Naive thymus-derived CD8-positive, alpha-beta T cell (primary cell): Measurements from ENCODE around the gene ZBTB48. TPM values are rescaled to one million over a fixed set of nuclear protein-coding genes. Genes with fewer than 3 reads are reported as not detected.

Experiments used
- ATAC-seq, 2 donors: fragments of 150-1000 bp; cut with Tn5 transposase in 1 of 2; sonication (Bioruptor Pico), chemical (Tn5 transposase) in 1 of 2; 1 replicate in 1 of 2; 2 replicates in 1 of 2; pipeline ENCODE4 v1.10.0; 2021; ENCODE audit warnings: mild to moderate bottlenecking in 2 of 2, moderate library complexity in 2 of 2
- POLR2A ChIA-PET: fragments of 350-600 bp; sonication (Branson Sonifier 250); formaldehyde crosslinking; loops from one replicate; lab custom pipeline; 2021; ENCODE audit warnings: antibody characterized with exemption; lab: Charles Lee
- DNase-seq, 10 donors: peaks; one replicate each; pipeline versions ENCODE4 v3.0.0 to v3.0.0-alpha.2; 2020 to 2022
- H3K27ac Mint-ChIP-seq, 10 donors: one replicate each; pipeline ENCODE4 v1.8.0; 2020 to 2022; ENCODE audit warnings: mild to moderate bottlenecking in 10 of 10, mixed read lengths in 10 of 10, moderate library complexity in 4 of 10, inconsistent platforms in 1 of 10
- H3K27me3 Mint-ChIP-seq, 5 donors: one replicate each; pipeline ENCODE4 v1.8.0; 2021 to 2022; ENCODE audit warnings: mixed read lengths in 5 of 5
- H3K36me3 Mint-ChIP-seq, 3 donors: one replicate each; pipeline ENCODE4 v1.8.0; 2020 to 2022; ENCODE audit warnings: mixed read lengths in 3 of 3, mild to moderate bottlenecking in 2 of 3, inconsistent platforms in 1 of 3
- H3K4me1 Mint-ChIP-seq, 4 donors: one replicate each; pipeline ENCODE4 v1.8.0; 2021 to 2022; ENCODE audit warnings: mixed read lengths in 4 of 4
- H3K4me3 Mint-ChIP-seq, 10 donors: one replicate each; pipeline ENCODE4 v1.8.0; 2020 to 2022; ENCODE audit warnings: mild to moderate bottlenecking in 10 of 10, mixed read lengths in 10 of 10, moderate library complexity in 6 of 10, inconsistent platforms in 1 of 10
- H3K9me3 Mint-ChIP-seq, 9 donors: one replicate each; pipeline ENCODE4 v1.8.0; 2020 to 2022; ENCODE audit warnings: mixed read lengths in 9 of 9, mild to moderate bottlenecking in 3 of 9, inconsistent platforms in 1 of 9, moderate library complexity in 1 of 9
- polyA plus RNA-seq, 3 donors: library from polyadenylated mRNA; unstranded; fragments of 300-500 nt; fragmentation: Illumina TruSeq; gene quantifications; one replicate each; pipeline ENCODE4 v1.2.3, GENCODE V29; 2021
- total RNA-seq, 8 experiments: library from RNA in 2 of 8; stranded (reverse) in 2 of 8; gene quantifications; one replicate each; pipeline ENCODE4 v1.2.3 and lab custom pipeline; 2021 to 2026

ZBTB48 gene
- total and polyA plus RNA-seq, 5 experiments from 2014 or later, result 9.8 to 73.2 (median 30.0) TPM

- Mint-ChIP-seq H3K4me1 (peaks cover 13 to 43% (median 39%) of the 10 kb centered on the region in 4 donors), H3K36me3 (peaks cover 0 to 11% (median 4%) of the 10 kb centered on the region in 3 donors), H3K9me3 (no peaks in the 10 kb centered on the region), H3K4me3 (peak within 1 kb of the TSS; percentile 96 to 99 (median 99)), H3K27ac (peak within 1 kb of the TSS; percentile 95 to 99 (median 98)), H3K27me3 (no peaks in the 10 kb centered on the region)
- POLR2A ChIA-PET, result interaction anchor here (0.5 to 7.9 kb wide), 19 partner anchors 11 to 371 kb away, joined by 3 to 156 read pairs (median 7); partner anchors contain the start of genes CAMTA1, NOL9, PHF13 and PLEKHG5
- DNase-seq, result peak; percentile 72 to 90 (median 81)
- ATAC-seq, result peak; percentile 52 to 62
Measured at GRCh38 chr1:6602669-6603237, 23.0 kb downstream of the ZBTB48 start, which contains the start of gene KLHL21. KLHL21 (minus strand) TSS chr1:6602869; CDS start chr1:6602817, 52 bp downstream.

GRCh38 chr1:6603238-6603914 is 23.6 kb downstream of the ZBTB48 start:
- H3K4me1 Mint-ChIP-seq, result peaks cover 13 to 39% (median 36%) of the 10 kb centered on the region in 4 donors
- peak; percentile 47 to 57 for ATAC-seq
- POLR2A ChIA-PET, result interaction anchor here (0.9 to 7.9 kb wide), 16 partner anchors 10 to 182 kb away, joined by 3 to 156 read pairs (median 8); partner anchors contain the start of genes CAMTA1, NOL9, PHF13 and PLEKHG5
- H3K36me3 Mint-ChIP-seq, result peaks cover 0 to 6% (median 2%) of the 10 kb centered on the region in 3 donors
- no peaks in the 10 kb centered on the region for H3K27me3 Mint-ChIP-seq
- DNase-seq, result peak in 9 of 10 donors; percentile 45 to 79 (median 73)
- no peaks in the 10 kb centered on the region for H3K9me3 Mint-ChIP-seq
- H3K4me3 Mint-ChIP-seq, result peak overlapping the region; percentile 88 to 96 (median 89)
- H3K27ac Mint-ChIP-seq, result peak overlapping the region; percentile 94 to 99 (median 98)

GRCh38 chr1:6603915-6604558 is 24.2 kb downstream of the ZBTB48 start:
- DNase-seq (no peak), ATAC-seq (no peak)
- POLR2A ChIA-PET, result interaction anchor here (0.9 to 7.9 kb wide), 15 partner anchors 10 to 181 kb away, joined by 3 to 156 read pairs (median 10); partner anchors contain the start of genes CAMTA1, NOL9, PHF13 and PLEKHG5
- Mint-ChIP-seq H3K36me3 (no peaks in the 10 kb centered on the region), H3K27me3 (no peaks in the 10 kb centered on the region), H3K4me3 (peak overlapping the region; percentile 88 to 96 (median 89)), H3K27ac (peak overlapping the region; percentile 94 to 99 (median 98)), H3K9me3 (no peaks in the 10 kb centered on the region), H3K4me1 (peaks cover 13 to 34% (median 32%) of the 10 kb centered on the region in 4 donors)

- H3K27ac Mint-ChIP-seq, result peak overlapping the region; percentile 40 to 98 (median 90)
- H3K27me3 Mint-ChIP-seq, result no peaks in the 10 kb centered on the region
- ATAC-seq, result peak; percentile 34 to 51
- peak overlapping the region; percentile 84 to 96 (median 93) for H3K4me3 Mint-ChIP-seq
- no peaks in the 10 kb centered on the region for H3K9me3 Mint-ChIP-seq
- POLR2A ChIA-PET, result interaction anchor here (0.7 to 10.0 kb wide), 4 partner anchors 11 to 150 kb away, joined by 3 to 156 read pairs (median 4); partner anchors contain the start of genes KLHL21 and ZBTB48
- peaks cover 11 to 40% (median 24%) of the 10 kb centered on the region in 4 donors for H3K4me1 Mint-ChIP-seq
- H3K36me3 Mint-ChIP-seq, result no peaks in the 10 kb centered on the region
- DNase-seq, result peak in 3 of 10 donors; percentile 15 to 28 (median 15)
Measured at GRCh38 chr1:6612641-6613360, 33.0 kb downstream of the ZBTB48 start.

GRCh38 chr1:6613361-6614018 is 33.7 kb downstream of the ZBTB48 start, which contains the start of gene PHF13:
PHF13 (plus strand) TSS chr1:6613731; CDS start chr1:6614067, 336 bp downstream.
- Mint-ChIP-seq H3K9me3 (no peaks in the 10 kb centered on the region), H3K27me3 (no peaks in the 10 kb centered on the region), H3K4me3 (peak within 1 kb of the TSS; percentile 85 to 96 (median 93)), H3K36me3 (no peaks in the 10 kb centered on the region), H3K4me1 (peaks cover 11 to 41% (median 24%) of the 10 kb centered on the region in 4 donors), H3K27ac (peak within 1 kb of the TSS; percentile 40 to 98 (median 91))
- ATAC-seq (peak; percentile 90 to 97), DNase-seq (peak; percentile 96 to 100 (median 99))
- POLR2A ChIA-PET, result interaction anchor here (0.8 to 10.0 kb wide), 6 partner anchors 8 to 171 kb away, joined by 4 to 156 read pairs (median 5); partner anchors contain the start of genes KLHL21, NOL9, TAS1R1 and ZBTB48

- Mint-ChIP-seq H3K27ac (no peak overlapping the region), H3K27me3 (no peaks in the 10 kb centered on the region), H3K36me3 (peaks cover 0 to 6% (median 0%) of the 10 kb centered on the region in 3 donors), H3K4me1 (peaks cover 11 to 41% (median 24%) of the 10 kb centered on the region in 4 donors), H3K9me3 (no peaks in the 10 kb centered on the region), H3K4me3 (peak overlapping the region; percentile 36 to 94 (median 88))
- POLR2A ChIA-PET, result interaction anchor here (0.8 to 10.0 kb wide), 6 partner anchors 8 to 170 kb away, joined by 4 to 156 read pairs (median 5); partner anchors contain the start of genes KLHL21, NOL9, TAS1R1 and ZBTB48
- DNase-seq (peak; percentile 16 to 79 (median 46)), ATAC-seq (peak in 1 of 2 donors; percentile 5)
Measured at GRCh38 chr1:6614019-6614928, 34.5 kb downstream of the ZBTB48 start.

GRCh38 chr1:6614929-6615785 is 35.4 kb downstream of the ZBTB48 start:
- H3K4me1 Mint-ChIP-seq, result peaks cover 11 to 37% (median 24%) of the 10 kb centered on the region in 4 donors
- DNase-seq (peak in 2 of 10 donors; percentile 20 to 22), ATAC-seq (no peak)
- H3K9me3 Mint-ChIP-seq, result no peaks in the 10 kb centered on the region
- peak overlapping the region; percentile 61 to 87 (median 78) for H3K4me3 Mint-ChIP-seq
- H3K36me3 Mint-ChIP-seq, result peaks cover 0 to 11% (median 0%) of the 10 kb centered on the region in 3 donors
- POLR2A ChIA-PET, result interaction anchor here (0.6 to 10.0 kb wide), 4 partner anchors 8 to 35 kb away, joined by 3 to 156 read pairs (median 6); partner anchors contain the start of genes KLHL21, THAP3 and ZBTB48
- peak overlapping the region; percentile 64 to 92 (median 76) for H3K27ac Mint-ChIP-seq
- no peaks in the 10 kb centered on the region for H3K27me3 Mint-ChIP-seq

GRCh38 chr1:6619045-6619444 is 39.3 kb downstream of the ZBTB48 start:
- DNase-seq, result no peak
- Mint-ChIP-seq H3K4me3 (no peak overlapping the region), H3K4me1 (peaks cover 4 to 21% (median 12%) of the 10 kb centered on the region in 4 donors), H3K27me3 (no peaks in the 10 kb centered on the region), H3K27ac (no peak overlapping the region), H3K9me3 (no peaks in the 10 kb centered on the region), H3K36me3 (peaks cover 0 to 33% (median 3%) of the 10 kb centered on the region in 3 donors)
- no peak for ATAC-seq
- POLR2A ChIA-PET, result no interaction called here
